GM12878 (cell line): ENCODE results near the gene PTPRN2. TPM values are rescaled to one million over a fixed set of nuclear protein-coding genes. Genes with fewer than 3 reads are reported as not detected.

ENCODE experiments used
- ATAC-seq: fragments of 200-7000 bp; cut with Tn5 transposase; 3 replicates; pipeline ENCODE4 v1.9.1; 2020; ENCODE audit warnings: mild to moderate bottlenecking, moderate library complexity
- BruUV-seq: library from RNA; stranded (reverse); fragments of 400-500 nt; replicated peaks from 2 replicates; lab custom pipeline; 2021; lab: Mats Ljungman, UMichigan
- CTCF ChIA-PET: fragments of 300-600 bp; sonication (Branson Sonifier 250); formaldehyde crosslinking; extraction: SDS; loops from one replicate; lab custom pipeline; 2021; ENCODE audit warnings: inconsistent platforms; lab: Yijun Ruan, JAX
- POLR2A ChIA-PET: fragments of 350-600 bp; formaldehyde crosslinking; extraction: SDS; loops from one replicate; lab custom pipeline; 2021; ENCODE audit warnings: inconsistent platforms; lab: Charles Lee
- RAD21 ChIA-PET: fragments of 300-600 bp; sonication (Branson Sonifier 250); formaldehyde crosslinking; loops from one replicate; lab custom pipeline; 2023; ENCODE audit warnings: antibody characterized with exemption; ENCODE audit not compliant: unreplicated experiment; lab: Charles Lee
- SMC1A ChIA-PET: fragments of 300-600 bp; sonication (Branson Sonifier 250); formaldehyde crosslinking; loops from one replicate; lab custom pipeline; 2023; ENCODE audit not compliant: unreplicated experiment, uncharacterized antibody; lab: Charles Lee
- DNase-seq: peaks from one replicate; pipeline ENCODE4 v3.0.0-alpha.2; 2011; ENCODE audit warnings: low read depth, low spot score
- FAIRE-seq: peaks from 3 replicates; lab custom pipeline; 2011; peaks lifted over from hg19 to GRCh38; lab: Jason Lieb, UNC
- H2AFZ ChIP-seq: 2 replicates; pipeline ENCODE4 v1.6.0; 2011; ENCODE audit warnings: low read depth, low read length, control low read depth; ENCODE audit not compliant: control insufficient read depth
- H3K27ac ChIP-seq: 2 replicates; pipeline ENCODE4 v1.5.1; 2011; ENCODE audit warnings: control low read depth; ENCODE audit not compliant: control insufficient read depth, insufficient read depth
- H3K27me3 ChIP-seq, 2 experiments: replicated peaks in 1 of 2; 2 replicates each; pipeline versions ENCODE4 v1.6.0 to v1.6.1; 2011; ENCODE audit warnings: low read length in 1 of 2; ENCODE audit not compliant: control insufficient read depth in 2 of 2, insufficient read depth in 2 of 2
- H3K36me3 ChIP-seq, 2 experiments: 2 replicates each; pipeline ENCODE4 v1.5.1; 2011; ENCODE audit warnings: low read length in 1 of 2; ENCODE audit not compliant: control insufficient read depth in 2 of 2, insufficient read depth in 2 of 2
- H3K4me1 ChIP-seq: 2 replicates; pipeline ENCODE4 v1.6.1; 2011; ENCODE audit warnings: mild to moderate bottlenecking, low read length, moderate library complexity, mixed read lengths; ENCODE audit not compliant: control insufficient read depth, insufficient read depth
- H3K4me2 ChIP-seq: 2 replicates; pipeline ENCODE4 v1.6.0; 2011; ENCODE audit warnings: control low read depth; ENCODE audit not compliant: control insufficient read depth, insufficient read depth
- H3K4me3 ChIP-seq: fragments of 200-600 bp; sonication (generic); 2 replicates; pipeline ENCODE4 v1.5.1; 2016
- H3K79me2 ChIP-seq: 2 replicates; pipeline ENCODE4 v1.6.0; 2011; ENCODE audit warnings: low read length; ENCODE audit not compliant: control insufficient read depth, insufficient read depth
- H3K9ac ChIP-seq: 2 replicates; pipeline ENCODE4 v1.8.0; 2011; ENCODE audit warnings: low read length, control low read depth, mixed read lengths; ENCODE audit not compliant: control insufficient read depth, insufficient read depth
- H3K9me3 ChIP-seq: replicated peaks from 3 replicates; pipeline ENCODE4 v1.5.1; 2011; ENCODE audit warnings: mild to moderate bottlenecking, low read length; ENCODE audit not compliant: control insufficient read depth, insufficient read depth
- H4K20me1 ChIP-seq: 2 replicates; pipeline ENCODE4 v1.6.0; 2011; ENCODE audit not compliant: control insufficient read depth, insufficient read depth
- ATF7 ChIP-seq: fragments of 450-650 bp; IDR thresholded peaks from 2 replicates; pipeline ENCODE4 v1.6.1; 2016; ENCODE audit warnings: low read depth, mild to moderate bottlenecking
- CEBPB ChIP-seq, 2 experiments: fragments of 150-350 bp in 1 of 2; IDR thresholded peaks; 2 replicates each; pipeline ENCODE4 v1.6.1; 2012 to 2014; ENCODE audit warnings: low read depth in 2 of 2, low read length in 2 of 2, borderline replicate concordance in 1 of 2, inconsistent platforms in 1 of 2
- CUX1 ChIP-seq: IDR thresholded peaks from 2 replicates; pipeline ENCODE4 v1.6.1; 2012; ENCODE audit warnings: improper control_type of control experiment, low read depth, low read length; ENCODE audit not compliant: insufficient replicate concordance
- EGR1 ChIP-seq, 2 experiments: IDR thresholded peaks; 1 replicate in 1 of 2; 2 replicates in 1 of 2; pipeline ENCODE4 v1.6.1; 2011 to 2012; ENCODE audit warnings: low read depth in 2 of 2, low read length in 2 of 2, borderline replicate concordance in 1 of 2, mild to moderate bottlenecking in 1 of 2, moderate library complexity in 1 of 2
- RBBP5 ChIP-seq: fragments of 200-600 bp; sonication (generic); conservative IDR thresholded peaks from 2 replicates; pipeline ENCODE4 v1.6.1; 2016
- RCOR1 ChIP-seq: conservative IDR thresholded peaks from 2 replicates; pipeline ENCODE4 v1.6.1; 2012; ENCODE audit warnings: low read depth, low read length, improper control_type of control experiment
- RUNX3 ChIP-seq: IDR thresholded peaks from 2 replicates; pipeline ENCODE4 v1.6.1; 2012; ENCODE audit warnings: low read length, inconsistent platforms
- SIX5 ChIP-seq: IDR thresholded peaks from 2 replicates; pipeline ENCODE4 v1.6.1; 2011; ENCODE audit warnings: mild to moderate bottlenecking, low read depth, low read length, moderate library complexity; ENCODE audit not compliant: severe bottlenecking
- SMARCA5 ChIP-seq: fragments of 450-650 bp; IDR thresholded peaks from 2 replicates; pipeline ENCODE4 v1.6.1; 2017; ENCODE audit warnings: mild to moderate bottlenecking
- SMC3 ChIP-seq: IDR thresholded peaks from 2 replicates; pipeline ENCODE4 v1.6.1; 2011; ENCODE audit warnings: low read length, improper control_type of control experiment, borderline replicate concordance
- TCF7 ChIP-seq: IDR thresholded peaks from 2 replicates; pipeline ENCODE4 v1.6.1; 2014; ENCODE audit warnings: antibody characterized with exemption, borderline replicate concordance
- ZBTB11 ChIP-seq: fragments of 450-650 bp; formaldehyde crosslinking; IDR thresholded peaks from 2 replicates; pipeline ENCODE4 v1.5.0; 2022; ENCODE audit warnings: mild to moderate bottlenecking, missing genetic modification characterization
- WGBS: methylation state at CpG from one replicate; pipeline ENCODE4 v1.1.6; 2016; ENCODE audit warnings: low lambda C conversion rate; ENCODE audit not compliant: insufficient replicate concordance, insufficient coverage; ENCODE audit errors: missing lambda C conversion rate; 5-methylcytosine and 5-hydroxymethylcytosine counted together
- in situ Hi-C: fragments of 300-500 bp; cut with MboI; formaldehyde crosslinking; loops from 9 replicates; pipeline ENCODE4 v1.14.3; 2018; ENCODE audit warnings: mixed read lengths
- intact Hi-C: fragments of 100-400 bp; cut with micrococcal nuclease; formaldehyde crosslinking; loops from one replicate; pipeline ENCODE4 v1.14.2; 2022; ENCODE audit not compliant: unreplicated experiment
- polyA plus RNA-seq, 11 experiments: library from polyadenylated mRNA; depleted of rRNA in 4 of 11; unstranded in 6 of 11; stranded (reverse) in 5 of 11; fragments of >200 nt; fragmentation: Nextera tagmentation in 4 of 11; fragmentation: Illumina TruSeq in 1 of 11; extraction: Ambion mirVana in 4 of 11; extraction: Trizol in 1 of 11; gene quantifications; 1 replicate in 1 of 11; 2 replicates in 10 of 11; pipeline versions ENCODE4 v1.2.1 to v1.2.3, GENCODE V29; 2011 to 2016; ENCODE audit warnings: inconsistent platforms in 2 of 11, missing spikeins in 2 of 11, low read depth in 1 of 11
- total RNA-seq, 4 experiments: library from RNA; depleted of rRNA in 3 of 4; stranded (reverse); fragments of >200 nt in 3 of 4; fragmentation: Illumina TruSeq in 1 of 4; extraction: Trizol in 1 of 4; gene quantifications; 2 replicates each; pipeline versions ENCODE4 v1.2.1 to v1.2.3, GENCODE V29; 2013 to 2021
- TF ChIP-seq, protein P1 (sequence below): IDR thresholded peaks from 2 replicates; pipeline ENCODE4 v1.6.1; 2011; ENCODE audit warnings: low read depth, mild to moderate bottlenecking, low read length, moderate library complexity, borderline replicate concordance; ENCODE audit errors: extremely low read depth

Gene PTPRN2
- total and polyA plus RNA-seq, 10 of the 15 experiments (the other 5 are each of a cell fraction or from before 2014, with no cell fraction given), result 5.4 TPM; not detected in 9

DNA sequence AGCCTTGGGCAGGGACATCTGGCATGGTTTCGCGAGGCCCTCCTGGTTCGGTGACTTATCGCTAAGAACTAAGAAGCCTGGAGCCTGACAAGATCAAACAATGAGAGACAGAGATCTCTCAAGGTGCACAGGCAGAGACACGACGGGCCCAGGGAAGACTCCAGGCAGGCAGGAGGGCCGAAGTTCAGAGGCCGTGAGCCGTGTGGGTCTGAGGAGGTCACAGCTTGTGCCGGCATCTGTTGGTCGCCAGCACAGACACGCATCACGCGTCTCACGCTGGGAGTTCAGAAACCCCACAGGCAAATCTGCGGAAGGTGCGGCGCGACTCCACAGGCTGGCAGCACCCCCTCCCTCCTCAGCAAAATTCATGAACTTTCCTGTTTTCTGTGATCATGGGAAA lies 936.8 kb downstream of the PTPRN2 start:
- Histone ChIP-seq H3K27me3 (no peaks in the 10 kb centered on the region), H3K9me3 (no peaks in the 10 kb centered on the region; the same call in 2 of the 3 replicates), H3K36me3 (no peaks in the 10 kb centered on the region), H3K4me2 (no peak overlapping the region), H3K27ac (no peak overlapping the region), H3K4me1 (no peaks in the 10 kb centered on the region), H3K4me3 (no peak overlapping the region), H3K9ac (no peak overlapping the region), H3K79me2 (no peaks in the 10 kb centered on the region), H2AFZ (no peak overlapping the region), H4K20me1 (no peaks in the 10 kb centered on the region)
- TF ChIP-seq ATF7 (no peak), SMC3 (no peak), CEBPB (IDR thresholded peaks at IDR 0.05; ENCODE audit: borderline replicate concordance in 1 of 2, low read depth in 2 of 2, low read length in 2 of 2) (no peak), SIX5 (no peak), RBBP5 (no peak), RUNX3 (no peak), CUX1 (no peak), RCOR1 (no peak), ZBTB11 (CRISPR knock-in tag) (no peak), SMARCA5 (no peak), TCF7 (no peak), EGR1 (IDR thresholded peaks at IDR 0.05; ENCODE audit: borderline replicate concordance in 1 of 2, low read depth in 2 of 2, low read length in 2 of 2) (no peak)
- TF ChIP-seq, protein P1, sequence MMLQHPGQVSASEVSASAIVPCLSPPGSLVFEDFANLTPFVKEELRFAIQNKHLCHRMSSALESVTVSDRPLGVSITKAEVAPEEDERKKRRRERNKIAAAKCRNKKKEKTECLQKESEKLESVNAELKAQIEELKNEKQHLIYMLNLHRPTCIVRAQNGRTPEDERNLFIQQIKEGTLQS, result no peak
- in situ Hi-C loops (no loop called here), intact Hi-C loops (no loop called here)
- RAD21 ChIA-PET, result no interaction called here
- SMC1A ChIA-PET, result no interaction called here
- POLR2A ChIA-PET, result no interaction called here
- WGBS, result 81% methylated on average over 19 of the region's 19 CpGs
- DNase-seq (no peak), FAIRE-seq (no peak), ATAC-seq (no peak)
- no TSS peak for BruUV-seq
- CTCF ChIA-PET, result no interaction called here
